Smooth muscle cell (in vitro differentiated cells): ENCODE results near the gene LCN10. TPM values are rescaled to one million over a fixed set of nuclear protein-coding genes. Genes with fewer than 3 reads are reported as not detected.

ENCODE experiments used
- DNase-seq: peaks from one replicate; lab custom pipeline; 2025; ENCODE audit not compliant: unreplicated experiment; lab: John Stamatoyannopoulos, UW
- H2AFZ ChIP-seq: fragments of 200-600 bp; sonication (generic); 2 replicates; pipeline ENCODE4 v1.6.0; 2016; ENCODE audit warnings: antibody characterized with exemption, low read depth, mild to moderate bottlenecking
- H3F3A ChIP-seq: fragments of 200-600 bp; sonication (generic); 2 replicates; pipeline ENCODE4 v1.6.0; 2017; ENCODE audit warnings: antibody characterized with exemption, low read depth
- H3K27ac ChIP-seq: fragments of 200-600 bp; sonication (generic); 2 replicates; pipeline ENCODE4 v1.5.1; 2016; ENCODE audit warnings: low read depth, mild to moderate bottlenecking
- H3K27me3 ChIP-seq: fragments of 200-600 bp; sonication (generic); 2 replicates; pipeline ENCODE4 v1.6.1; 2016; ENCODE audit warnings: low read depth, mild to moderate bottlenecking
- H3K36me3 ChIP-seq: fragments of 200-600 bp; sonication (generic); 2 replicates; pipeline ENCODE4 v1.5.1; 2016; ENCODE audit warnings: low read depth
- H3K4me1 ChIP-seq: fragments of 200-600 bp; sonication (generic); 2 replicates; pipeline ENCODE4 v1.5.1; 2016; ENCODE audit warnings: low read depth
- H3K4me2 ChIP-seq: fragments of 200-600 bp; sonication (generic); 2 replicates; pipeline ENCODE4 v1.6.0; 2016; ENCODE audit warnings: mild to moderate bottlenecking
- H3K4me3 ChIP-seq: fragments of 200-600 bp; sonication (generic); 2 replicates; pipeline ENCODE4 v1.5.1; 2016; ENCODE audit warnings: mild to moderate bottlenecking
- H3K79me2 ChIP-seq: fragments of 200-600 bp; sonication (generic); 2 replicates; pipeline ENCODE4 v1.6.0; 2016; ENCODE audit warnings: low read depth, mild to moderate bottlenecking
- H3K9ac ChIP-seq: fragments of 200-600 bp; sonication (generic); 2 replicates; pipeline ENCODE4 v1.6.0; 2016; ENCODE audit warnings: low read depth
- H3K9me3 ChIP-seq: fragments of 200-600 bp; sonication (generic); replicated peaks from 2 replicates; pipeline ENCODE4 v1.5.1; 2016; ENCODE audit warnings: low read depth
- H4K20me1 ChIP-seq: fragments of 200-600 bp; sonication (generic); 2 replicates; pipeline ENCODE4 v1.6.0; 2016; ENCODE audit warnings: low read depth
- CTCF ChIP-seq: fragments of 200-600 bp; sonication (generic); IDR thresholded peaks from 2 replicates; pipeline ENCODE4 v1.5.1; 2017; ENCODE audit warnings: borderline replicate concordance, mild to moderate bottlenecking, antibody characterized with exemption; ENCODE audit not compliant: insufficient read depth, poor library complexity, severe bottlenecking
- WGBS: methylation state at CpG from one replicate; pipeline ENCODE4 v1.1.7; 2016; ENCODE audit warnings: low lambda C conversion rate; 5-methylcytosine and 5-hydroxymethylcytosine counted together
- polyA plus RNA-seq: library from polyadenylated mRNA; unstranded; fragments of >200 nt; fragmentation: Nextera tagmentation; extraction: Ambion mirVana; gene quantifications from 2 replicates; pipeline ENCODE4 v1.2.1, GENCODE V29; 2016
- total RNA-seq: library from RNA; depleted of rRNA; stranded (reverse); fragments of >200 nt; gene quantifications from 2 replicates; pipeline ENCODE4 v1.2.3, GENCODE V29; 2014

The LCN10 gene
- total and polyA plus RNA-seq, 2 experiments from 2014 or later, result not detected

GRCh38 chr9:136765041-136765440, 22.3 kb upstream of the LCN10 start:
- no peak for TF ChIP-seq CTCF
- Histone ChIP-seq H3K4me2 (no peak overlapping the region), H3F3A (no peaks in the 10 kb centered on the region), H3K9ac (no peak overlapping the region), H3K9me3 (no peaks in the 10 kb centered on the region), H3K27me3 (peaks cover 6% of the 10 kb centered on the region), H4K20me1 (no peaks in the 10 kb centered on the region), H3K27ac (no peak overlapping the region), H3K79me2 (no peaks in the 10 kb centered on the region), H3K4me3 (no peak overlapping the region), H3K36me3 (no peaks in the 10 kb centered on the region), H3K4me1 (peaks cover 3% of the 10 kb centered on the region), H2AFZ (no peak overlapping the region)
- 96% methylated on average over 14 of the region's 14 CpGs for WGBS
- no peak for DNase-seq

GRCh38 chr9:136764301-136764891, 21.7 kb upstream of the LCN10 start, which contains the start of gene LCN15:
Gene LCN15, minus strand, starts transcription at chr9:136764518. Its CDS starts 30 bp downstream, at chr9:136764488.
- Histone ChIP-seq H4K20me1 (no peaks in the 10 kb centered on the region), H3K27ac (no peak within 1 kb of the TSS), H3K4me1 (peaks cover 3% of the 10 kb centered on the region), H3K36me3 (no peaks in the 10 kb centered on the region), H3K4me2 (no peak within 1 kb of the TSS), H2AFZ (no peak within 1 kb of the TSS), H3K79me2 (no peaks in the 10 kb centered on the region), H3F3A (no peaks in the 10 kb centered on the region), H3K9ac (no peak within 1 kb of the TSS), H3K9me3 (no peaks in the 10 kb centered on the region), H3K27me3 (peaks cover 6% of the 10 kb centered on the region), H3K4me3 (no peak within 1 kb of the TSS)
- TF ChIP-seq CTCF, result no peak
- no peak for DNase-seq
- WGBS, result 84% methylated on average over 14 of the region's 14 CpGs

- Histone ChIP-seq H4K20me1 (no peaks in the 10 kb centered on the region), H3K9me3 (no peaks in the 10 kb centered on the region), H3K79me2 (no peaks in the 10 kb centered on the region), H3F3A (no peaks in the 10 kb centered on the region), H3K36me3 (no peaks in the 10 kb centered on the region), H3K27me3 (peaks cover 6% of the 10 kb centered on the region), H3K4me3 (no peak overlapping the region), H3K4me2 (no peak overlapping the region), H3K9ac (no peak overlapping the region), H2AFZ (no peak overlapping the region), H3K4me1 (peaks cover 3% of the 10 kb centered on the region), H3K27ac (no peak overlapping the region)
- TF ChIP-seq CTCF, result no peak
- 95% methylated on average over 14 of the region's 14 CpGs for WGBS
- no peak for DNase-seq
Observed at GRCh38 chr9:136763649-136764035, 20.9 kb upstream of the LCN10 start.
